AG10803 (cell line): ENCODE data around the gene TMEM117.
"Not testable (repeated sequence)": the region's sequence is repeated elsewhere in the genome, so short reads cannot be mapped to it uniquely, and the experiment has no call there.

Experiments
- DNase-seq: peaks from one replicate; pipeline ENCODE4 v3.0.0; 2010; ENCODE audit warnings: low read depth
- H3K4me3 ChIP-seq: 2 replicates; pipeline ENCODE4 v1.5.1; 2011; ENCODE audit warnings: mild to moderate bottlenecking, low read length, control low read depth
- CTCF ChIP-seq: conservative IDR thresholded peaks from 2 replicates; pipeline ENCODE4 v1.5.1; 2011; ENCODE audit warnings: mild to moderate bottlenecking, low read length, control low read depth, inconsistent platforms

TMEM117 gene

DNA sequence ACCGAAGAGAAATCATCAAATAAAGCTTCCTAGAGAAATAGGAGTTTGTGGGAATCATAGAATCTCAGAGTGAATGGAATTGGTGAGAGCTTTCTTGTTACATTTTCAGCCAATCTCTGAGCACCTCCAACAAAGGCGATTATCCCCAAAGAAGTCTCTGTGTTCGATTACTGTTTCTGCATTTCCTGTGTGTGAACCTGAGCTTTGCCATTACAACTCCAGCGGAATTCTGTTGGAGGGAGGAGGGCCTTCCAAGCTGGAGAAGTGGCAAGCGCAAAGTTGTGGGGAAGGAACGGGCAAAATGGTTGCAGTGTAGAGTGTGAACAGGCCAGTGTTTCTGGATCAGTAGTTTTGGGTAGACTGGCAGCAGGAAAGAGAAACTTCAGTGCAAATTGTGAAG lies 23.1 kb downstream of the TMEM117 start:
- DNase-seq = no peak
- TF ChIP-seq CTCF = no peak
- no peak overlapping the region for H3K4me3 ChIP-seq

DNA sequence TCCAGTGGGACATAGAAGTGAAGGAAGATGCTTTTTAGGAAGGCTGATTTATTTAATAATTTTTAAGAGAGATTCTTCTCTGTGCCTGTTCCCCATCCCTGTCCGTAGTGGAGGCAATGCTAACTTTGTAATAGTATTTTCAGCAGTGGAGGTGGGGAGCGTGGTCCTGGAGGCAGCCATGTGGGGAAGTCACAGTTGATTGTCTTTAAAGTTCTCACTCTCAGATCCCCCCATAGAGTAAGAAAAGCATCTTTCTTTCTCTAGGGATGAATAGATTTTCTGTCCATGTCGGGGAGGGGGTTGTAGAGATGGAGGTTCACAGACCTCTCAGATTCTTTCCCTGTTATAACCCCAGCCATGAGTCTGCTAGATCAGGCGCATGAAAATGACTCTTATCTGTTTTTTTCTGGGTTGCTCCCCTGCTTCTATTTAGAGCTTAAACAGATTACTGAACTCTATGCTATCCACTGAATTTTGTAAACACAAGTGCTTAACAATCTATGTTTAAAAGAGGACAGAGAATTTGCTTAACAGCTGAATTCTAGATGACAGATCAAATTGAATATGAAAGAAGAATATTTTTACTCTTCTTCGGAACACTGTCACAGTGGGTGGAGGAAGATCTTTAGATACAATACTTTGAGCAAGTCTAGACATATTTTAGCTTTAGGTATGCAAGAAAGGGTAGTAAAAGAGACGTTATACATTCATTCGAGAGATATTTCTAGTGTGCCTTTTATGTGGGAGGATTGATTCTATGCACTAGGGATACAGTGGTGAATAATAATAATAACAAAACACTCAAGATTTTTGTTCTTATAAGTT lies 25.3 kb downstream of the TMEM117 start:
- no peak for TF ChIP-seq CTCF
- no peak for DNase-seq
- H3K4me3 ChIP-seq = no peak overlapping the region

DNA sequence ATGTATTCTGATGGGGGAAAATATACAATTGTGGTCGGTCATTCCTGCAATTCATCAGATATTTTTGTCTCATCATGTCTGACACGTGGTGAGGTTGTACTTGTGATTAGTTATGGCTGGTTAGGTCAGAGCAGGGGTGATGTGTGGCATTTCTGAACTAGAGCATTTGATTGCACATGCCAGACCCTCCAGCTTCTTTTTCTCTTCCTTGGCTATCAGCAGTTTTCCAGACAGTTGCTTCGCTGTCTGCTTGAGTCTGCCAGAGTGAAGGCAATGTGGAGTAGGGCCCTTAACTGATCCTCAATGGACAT lies 25.9 kb downstream of the TMEM117 start:
- H3K4me3 ChIP-seq = no peak overlapping the region
- no peak for TF ChIP-seq CTCF
- no peak for DNase-seq

DNA sequence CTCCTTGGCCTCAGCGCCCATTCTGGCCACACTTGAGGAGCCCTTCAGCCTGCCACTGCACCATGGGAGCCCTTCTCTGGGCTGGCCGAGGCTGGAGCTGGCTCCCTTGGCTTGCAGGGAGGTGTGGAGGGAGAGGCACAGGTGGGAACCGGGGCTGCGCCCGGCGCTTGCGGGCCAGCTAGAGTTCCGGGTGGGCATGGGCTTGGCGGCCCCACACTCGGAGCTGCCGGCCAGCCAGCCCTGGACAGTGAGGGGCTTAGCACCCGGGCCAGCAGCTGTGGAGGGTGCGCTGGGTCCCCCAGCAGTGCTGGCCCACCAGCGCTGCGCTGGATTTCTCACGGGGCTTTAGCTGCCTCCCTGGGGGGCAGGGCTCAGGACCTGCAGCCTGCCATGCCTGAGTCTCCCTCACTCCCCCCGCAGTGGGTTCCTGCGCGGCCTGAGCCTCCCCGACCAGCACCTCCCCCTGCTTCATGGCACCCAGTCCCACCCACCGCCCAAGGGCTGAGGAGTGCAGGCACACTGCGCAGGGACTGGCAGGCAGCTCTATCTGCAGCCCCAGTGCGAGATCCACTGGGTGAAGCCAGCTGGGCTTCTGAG lies 28.0 kb downstream of the TMEM117 start:
- no peak for TF ChIP-seq CTCF
- no peak overlapping the region for H3K4me3 ChIP-seq
- no peak for DNase-seq

GRCh38 chr12:43864557-43864956 lies 28.7 kb downstream of the TMEM117 start:
- not testable (repeated sequence) for DNase-seq, H3K4me3 ChIP-seq

DNA sequence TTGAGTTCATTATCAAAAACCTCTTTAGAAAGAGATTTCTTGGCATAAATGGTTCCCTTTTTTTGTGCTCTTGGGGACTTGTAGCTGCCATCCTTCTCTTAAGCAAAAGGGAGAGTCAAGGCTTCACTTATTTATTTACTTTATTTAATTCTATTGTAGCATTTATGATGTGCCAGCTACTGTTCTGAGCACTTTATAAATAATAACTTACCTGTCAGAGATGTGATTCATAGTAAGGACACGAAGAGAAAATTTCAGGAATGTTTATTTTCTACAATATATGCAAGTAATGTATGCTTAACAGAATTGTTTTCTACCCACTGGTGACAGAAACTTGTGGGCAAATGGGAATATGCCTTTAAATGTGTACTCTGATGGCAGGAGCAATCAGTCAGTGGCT lies 33.3 kb downstream of the TMEM117 start:
- no peak for DNase-seq
- no peak for TF ChIP-seq CTCF
- no peak overlapping the region for H3K4me3 ChIP-seq

DNA sequence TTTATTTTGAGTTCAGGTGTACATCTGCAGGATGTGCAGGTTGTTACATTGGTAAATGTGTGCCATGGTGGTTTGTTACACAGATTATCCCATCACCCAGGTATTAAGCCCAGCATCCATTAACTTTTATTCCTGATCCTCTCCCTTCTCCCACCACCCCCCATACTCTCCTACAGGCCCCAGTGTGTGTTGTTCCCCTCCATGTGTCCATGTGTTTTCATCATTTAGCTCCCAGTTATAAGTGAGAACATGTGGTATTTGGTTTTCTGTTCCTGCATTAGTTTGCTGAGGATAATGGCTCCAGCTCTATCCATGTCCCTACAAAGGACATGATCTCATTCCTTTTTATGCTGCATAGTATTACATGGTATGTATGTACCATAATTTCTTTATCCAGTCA lies 33.9 kb downstream of the TMEM117 start:
- not testable (repeated sequence) for H3K4me3 ChIP-seq, DNase-seq

GRCh38 chr12:43871258-43871657 lies 35.4 kb downstream of the TMEM117 start:
- not testable (repeated sequence) for DNase-seq, H3K4me3 ChIP-seq

DNA sequence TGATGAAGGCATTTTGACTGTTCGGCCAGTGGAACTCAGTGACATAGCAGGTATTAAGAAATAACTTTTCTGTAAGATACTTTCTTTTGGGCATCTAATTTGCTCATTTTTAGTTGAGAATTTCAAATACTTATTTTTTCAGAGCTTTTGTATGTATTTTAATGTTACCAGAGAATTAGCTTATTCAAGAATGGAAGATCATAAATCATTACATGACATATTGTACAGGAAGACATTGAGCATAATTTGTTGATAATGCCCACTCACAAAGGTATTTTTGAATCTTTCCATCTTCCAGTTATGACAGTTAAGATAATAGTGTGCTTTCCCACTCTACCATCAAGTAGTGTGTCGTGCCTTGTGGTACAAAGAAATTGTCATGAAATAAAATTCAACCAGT lies 36.5 kb downstream of the TMEM117 start:
- H3K4me3 ChIP-seq = no peak overlapping the region
- no peak for DNase-seq
- TF ChIP-seq CTCF = no peak
